Measurements from ENCODE around the gene BABAM2.
"Not testable (repeated sequence)": the region's sequence is repeated elsewhere in the genome, so short reads cannot be mapped to it uniquely, and the experiment has no call there.

The BABAM2 gene

GRCh38 chr2:27856956-27857355 is 33.6 kb upstream of the BABAM2 start:
- no peak overlapping the region for H3K9ac ChIP-seq (ENCODE audit: low read depth in 1 of 2, low read length in 2 of 2)

GRCh38 chr2:27857417-27858172 is 32.9 kb upstream of the BABAM2 start:
- H3K27ac ChIP-seq (ENCODE audit: low read depth, low read length) = no peak overlapping the region
- H3K4me3 ChIP-seq (ENCODE audit: low read depth in 1 of 2, low read length in 2 of 2) = no peak overlapping the region
- no peaks in the 10 kb centered on the region for H3K27me3 ChIP-seq (ENCODE audit: control insufficient read depth in 1 of 2, insufficient read depth in 2 of 2, low read length in 2 of 2)

More at GRCh38 chr2:27856956-27857355, 33.6 kb upstream of the BABAM2 start:
- no peak overlapping the region for H3K27ac ChIP-seq (ENCODE audit: low read depth, low read length)
- no peak overlapping the region for H3K4me3 ChIP-seq (ENCODE audit: low read depth in 1 of 2, low read length in 2 of 2)
- no peaks in the 10 kb centered on the region for H3K36me3 ChIP-seq (ENCODE audit: control insufficient read depth in 1 of 2, insufficient read depth in 2 of 2, low read length in 2 of 2)
- peaks cover 0 to 3% of the 10 kb centered on the region in 2 donors for H3K9me3 ChIP-seq (ENCODE audit: control insufficient read depth in 1 of 2, low read length in 2 of 2)
- no peaks in the 10 kb centered on the region for H3K27me3 ChIP-seq (ENCODE audit: control insufficient read depth in 1 of 2, insufficient read depth in 2 of 2, low read length in 2 of 2)
- peaks cover 12 to 21% of the 10 kb centered on the region in 2 donors for H3K4me1 ChIP-seq (ENCODE audit: control insufficient read depth in 1 of 2, insufficient read depth in 2 of 2, low read length in 2 of 2)

GRCh38 chr2:27860111-27860510 is 30.4 kb upstream of the BABAM2 start:
- Histone ChIP-seq H3K27ac (ENCODE audit: low read depth, low read length) (no peak overlapping the region), H3K27me3 (ENCODE audit: control insufficient read depth in 1 of 2, insufficient read depth in 2 of 2, low read length in 2 of 2) (no peaks in the 10 kb centered on the region), H3K4me1 (ENCODE audit: control insufficient read depth in 1 of 2, insufficient read depth in 2 of 2, low read length in 2 of 2) (peaks cover 0 to 6% of the 10 kb centered on the region in 2 donors), H3K9ac (ENCODE audit: low read depth in 1 of 2, low read length in 2 of 2) (no peak overlapping the region), H3K4me3 (ENCODE audit: low read depth in 1 of 2, low read length in 2 of 2) (no peak overlapping the region), H3K9me3 (ENCODE audit: control insufficient read depth in 1 of 2, low read length in 2 of 2) (peaks cover 0 to 3% of the 10 kb centered on the region in 2 donors), H3K36me3 (ENCODE audit: control insufficient read depth in 1 of 2, insufficient read depth in 2 of 2, low read length in 2 of 2) (no peaks in the 10 kb centered on the region)

More at GRCh38 chr2:27857417-27858172, 32.9 kb upstream of the BABAM2 start:
- H3K9ac ChIP-seq (ENCODE audit: low read depth in 1 of 2, low read length in 2 of 2) = no peak overlapping the region
- H3K4me1 ChIP-seq (ENCODE audit: control insufficient read depth in 1 of 2, insufficient read depth in 2 of 2, low read length in 2 of 2) = peaks cover 12 to 21% of the 10 kb centered on the region in 2 donors
- peaks cover 0 to 3% of the 10 kb centered on the region in 2 donors for H3K9me3 ChIP-seq (ENCODE audit: control insufficient read depth in 1 of 2, low read length in 2 of 2)
- no peaks in the 10 kb centered on the region for H3K36me3 ChIP-seq (ENCODE audit: control insufficient read depth in 1 of 2, insufficient read depth in 2 of 2, low read length in 2 of 2)

- H3K4me1 ChIP-seq (ENCODE audit: control insufficient read depth in 1 of 2, insufficient read depth in 2 of 2, low read length in 2 of 2) = no peaks in the 10 kb centered on the region
- H3K4me3 ChIP-seq (ENCODE audit: low read depth in 1 of 2, low read length in 2 of 2) = no peak overlapping the region
- H3K27me3 ChIP-seq (ENCODE audit: control insufficient read depth in 1 of 2, insufficient read depth in 2 of 2, low read length in 2 of 2) = no peaks in the 10 kb centered on the region
- H3K27ac ChIP-seq (ENCODE audit: low read depth, low read length) = no peak overlapping the region
- no peak overlapping the region for H3K9ac ChIP-seq (ENCODE audit: low read depth in 1 of 2, low read length in 2 of 2)
- H3K9me3 ChIP-seq (ENCODE audit: control insufficient read depth in 1 of 2, low read length in 2 of 2) = no peaks in the 10 kb centered on the region
- no peaks in the 10 kb centered on the region for H3K36me3 ChIP-seq (ENCODE audit: control insufficient read depth in 1 of 2, insufficient read depth in 2 of 2, low read length in 2 of 2)
These were observed 27.4 kb upstream of the BABAM2 start for GRCh38 chr2:27863146-27863545.

- H3K4me3 ChIP-seq (ENCODE audit: low read depth in 1 of 2, low read length in 2 of 2); H3K27ac ChIP-seq (ENCODE audit: low read depth, low read length); H3K9ac ChIP-seq (ENCODE audit: low read depth in 1 of 2, low read length in 2 of 2); H3K27me3 ChIP-seq (ENCODE audit: control insufficient read depth in 1 of 2, insufficient read depth in 2 of 2, low read length in 2 of 2); H3K9me3 ChIP-seq (ENCODE audit: control insufficient read depth in 1 of 2, low read length in 2 of 2); H3K36me3 ChIP-seq (ENCODE audit: control insufficient read depth in 1 of 2, insufficient read depth in 2 of 2, low read length in 2 of 2); H3K4me1 ChIP-seq (ENCODE audit: control insufficient read depth in 1 of 2, insufficient read depth in 2 of 2, low read length in 2 of 2): not testable (repeated sequence)
These were observed 26.6 kb upstream of the BABAM2 start for GRCh38 chr2:27863955-27864354.

GRCh38 chr2:27866237-27866636 is 24.3 kb upstream of the BABAM2 start:
- Histone ChIP-seq H3K9me3 (ENCODE audit: control insufficient read depth in 1 of 2, low read length in 2 of 2) (no peaks in the 10 kb centered on the region), H3K9ac (ENCODE audit: low read depth in 1 of 2, low read length in 2 of 2) (no peak overlapping the region)

GRCh38 chr2:27869763-27870162 is 20.8 kb upstream of the BABAM2 start:
- Histone ChIP-seq H3K27ac (ENCODE audit: low read depth, low read length) (no peak overlapping the region), H3K27me3 (ENCODE audit: control insufficient read depth in 1 of 2, insufficient read depth in 2 of 2, low read length in 2 of 2) (no peaks in the 10 kb centered on the region)

More at GRCh38 chr2:27866237-27866636, 24.3 kb upstream of the BABAM2 start:
- Histone ChIP-seq H3K36me3 (ENCODE audit: control insufficient read depth in 1 of 2, insufficient read depth in 2 of 2, low read length in 2 of 2) (no peaks in the 10 kb centered on the region), H3K27me3 (ENCODE audit: control insufficient read depth in 1 of 2, insufficient read depth in 2 of 2, low read length in 2 of 2) (no peaks in the 10 kb centered on the region), H3K4me3 (ENCODE audit: low read depth in 1 of 2, low read length in 2 of 2) (no peak overlapping the region), H3K27ac (ENCODE audit: low read depth, low read length) (no peak overlapping the region), H3K4me1 (ENCODE audit: control insufficient read depth in 1 of 2, insufficient read depth in 2 of 2, low read length in 2 of 2) (no peaks in the 10 kb centered on the region)

GRCh38 chr2:27870724-27871123 is 19.8 kb upstream of the BABAM2 start:
- Histone ChIP-seq H3K36me3 (ENCODE audit: control insufficient read depth in 1 of 2, insufficient read depth in 2 of 2, low read length in 2 of 2) (no peaks in the 10 kb centered on the region), H3K9me3 (ENCODE audit: control insufficient read depth in 1 of 2, low read length in 2 of 2) (no peaks in the 10 kb centered on the region), H3K4me3 (ENCODE audit: low read depth in 1 of 2, low read length in 2 of 2) (no peak overlapping the region), H3K27ac (ENCODE audit: low read depth, low read length) (no peak overlapping the region), H3K27me3 (ENCODE audit: control insufficient read depth in 1 of 2, insufficient read depth in 2 of 2, low read length in 2 of 2) (no peaks in the 10 kb centered on the region), H3K4me1 (ENCODE audit: control insufficient read depth in 1 of 2, insufficient read depth in 2 of 2, low read length in 2 of 2) (no peaks in the 10 kb centered on the region), H3K9ac (ENCODE audit: low read depth in 1 of 2, low read length in 2 of 2) (no peak overlapping the region)

More at GRCh38 chr2:27869763-27870162, 20.8 kb upstream of the BABAM2 start:
- H3K9ac ChIP-seq (ENCODE audit: low read depth in 1 of 2, low read length in 2 of 2) = no peak overlapping the region
- no peak overlapping the region for H3K4me3 ChIP-seq (ENCODE audit: low read depth in 1 of 2, low read length in 2 of 2)
- no peaks in the 10 kb centered on the region for H3K36me3 ChIP-seq (ENCODE audit: control insufficient read depth in 1 of 2, insufficient read depth in 2 of 2, low read length in 2 of 2)
- H3K9me3 ChIP-seq (ENCODE audit: control insufficient read depth in 1 of 2, low read length in 2 of 2) = no peaks in the 10 kb centered on the region
- no peaks in the 10 kb centered on the region for H3K4me1 ChIP-seq (ENCODE audit: control insufficient read depth in 1 of 2, insufficient read depth in 2 of 2, low read length in 2 of 2)

GRCh38 chr2:27871802-27872201 is 18.7 kb upstream of the BABAM2 start:
- Histone ChIP-seq H3K4me3 (ENCODE audit: low read depth in 1 of 2, low read length in 2 of 2) (no peak overlapping the region), H3K27me3 (ENCODE audit: control insufficient read depth in 1 of 2, insufficient read depth in 2 of 2, low read length in 2 of 2) (no peaks in the 10 kb centered on the region), H3K27ac (ENCODE audit: low read depth, low read length) (no peak overlapping the region), H3K36me3 (ENCODE audit: control insufficient read depth in 1 of 2, insufficient read depth in 2 of 2, low read length in 2 of 2) (no peaks in the 10 kb centered on the region), H3K9me3 (ENCODE audit: control insufficient read depth in 1 of 2, low read length in 2 of 2) (peaks cover 0 to 7% of the 10 kb centered on the region in 2 donors), H3K4me1 (ENCODE audit: control insufficient read depth in 1 of 2, insufficient read depth in 2 of 2, low read length in 2 of 2) (no peaks in the 10 kb centered on the region), H3K9ac (ENCODE audit: low read depth in 1 of 2, low read length in 2 of 2) (no peak overlapping the region)

- Histone ChIP-seq H3K36me3 (ENCODE audit: control insufficient read depth in 1 of 2, insufficient read depth in 2 of 2, low read length in 2 of 2) (no peaks in the 10 kb centered on the region), H3K9ac (ENCODE audit: low read depth in 1 of 2, low read length in 2 of 2) (no peak overlapping the region), H3K27me3 (ENCODE audit: control insufficient read depth in 1 of 2, insufficient read depth in 2 of 2, low read length in 2 of 2) (no peaks in the 10 kb centered on the region), H3K4me3 (ENCODE audit: low read depth in 1 of 2, low read length in 2 of 2) (no peak overlapping the region), H3K27ac (ENCODE audit: low read depth, low read length) (no peak overlapping the region), H3K4me1 (ENCODE audit: control insufficient read depth in 1 of 2, insufficient read depth in 2 of 2, low read length in 2 of 2) (no peaks in the 10 kb centered on the region), H3K9me3 (ENCODE audit: control insufficient read depth in 1 of 2, low read length in 2 of 2) (peaks cover 0 to 10% of the 10 kb centered on the region in 2 donors)
These were observed 17.4 kb upstream of the BABAM2 start for GRCh38 chr2:27873091-27873490.
